Heart left ventricle (tissue), 13 donors: ENCODE results near the gene RFC2.

Experiments used
- POLR2A ChIP-seq, 2 donors: fragments of 450-650 bp; IDR thresholded peaks; one replicate each; pipeline ENCODE4 v1.6.1; 2017; ENCODE audit warnings: antibody characterized with exemption in 2 of 2, mild to moderate bottlenecking in 2 of 2, moderate library complexity in 2 of 2
- TF ChIP-seq, protein P1 (sequence below), 12 donors: fragments of 200-600 bp; sonication (generic) in 4 of 12; IDR thresholded peaks; one replicate each; pipeline versions ENCODE4 v1.5.0 to v1.8.0; 2018 to 2022; ENCODE audit warnings: antibody characterized with exemption in 12 of 12, mild to moderate bottlenecking in 5 of 12
- donor health status: ischemic (EF 13 %, LVEDD 7.1; RV severe dilation, severe dysfunction).
- donor health status: DM: no; HTN: yes; CAD: no.
- donor health status: DM: no; HTN: no; CAD: no.
- donor health status: ischemic (EF 25% LVEDD 6.9; RV normal size, moderate dysfunction).
- donor health status: ischemic (EF 25% LVEDD 5.7; RV mildly dilated, moderate dysfunction).
- donor health status: ischemic (EF 35%, LVEDD 5.7; RV mildly dilated, moderate dysfunction).
- donor health status: nonischemic (EF 11% LVEDD 7.7; RV severe dilation, severe dysfunction).
- donor health status: DM: yes; HTN: yes; CAD: no.
- donor health status: PGD.
- donor health status: ischemic (EF 29% LVEDD 5.4; RV normal size, mild dysfunction).
- donor health status: nonischemic (EF 23%, LVEDD 6.1; RV moderate dilation, normal function).

GRCh38 chr7:74253835-74254128 lies 417 bp downstream of the RFC2 start:
- TF ChIP-seq POLR2A (IDR thresholded peaks at IDR 0.05) = no peak
- TF ChIP-seq, protein P1, sequence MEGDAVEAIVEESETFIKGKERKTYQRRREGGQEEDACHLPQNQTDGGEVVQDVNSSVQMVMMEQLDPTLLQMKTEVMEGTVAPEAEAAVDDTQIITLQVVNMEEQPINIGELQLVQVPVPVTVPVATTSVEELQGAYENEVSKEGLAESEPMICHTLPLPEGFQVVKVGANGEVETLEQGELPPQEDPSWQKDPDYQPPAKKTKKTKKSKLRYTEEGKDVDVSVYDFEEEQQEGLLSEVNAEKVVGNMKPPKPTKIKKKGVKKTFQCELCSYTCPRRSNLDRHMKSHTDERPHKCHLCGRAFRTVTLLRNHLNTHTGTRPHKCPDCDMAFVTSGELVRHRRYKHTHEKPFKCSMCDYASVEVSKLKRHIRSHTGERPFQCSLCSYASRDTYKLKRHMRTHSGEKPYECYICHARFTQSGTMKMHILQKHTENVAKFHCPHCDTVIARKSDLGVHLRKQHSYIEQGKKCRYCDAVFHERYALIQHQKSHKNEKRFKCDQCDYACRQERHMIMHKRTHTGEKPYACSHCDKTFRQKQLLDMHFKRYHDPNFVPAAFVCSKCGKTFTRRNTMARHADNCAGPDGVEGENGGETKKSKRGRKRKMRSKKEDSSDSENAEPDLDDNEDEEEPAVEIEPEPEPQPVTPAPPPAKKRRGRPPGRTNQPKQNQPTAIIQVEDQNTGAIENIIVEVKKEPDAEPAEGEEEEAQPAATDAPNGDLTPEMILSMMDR (IDR thresholded peaks at IDR 0.05) = no peak
